K562 (cell line): ENCODE measurements around the gene SLC22A1. TPM values are rescaled to one million over a fixed set of nuclear protein-coding genes. Genes with fewer than 3 reads are reported as not detected.

Source experiments
- BACH1 ChIP-seq: fragments of 200-800 bp; sonication (Bioruptor generic); IDR thresholded peaks from 2 replicates; pipeline ENCODE4 v1.6.1; 2016; ENCODE audit warnings: missing genetic modification characterization, missing compliant biosample characterization
- CHD4 ChIP-seq: fragments of 200-600 bp; sonication (generic); IDR thresholded peaks from 3 replicates; pipeline ENCODE4 v1.6.1; 2012; ENCODE audit warnings: low read depth, mild to moderate bottlenecking, mixed read lengths, low read length, inconsistent platforms; ENCODE audit not compliant: insufficient read depth, insufficient replicate concordance, poor library complexity, severe bottlenecking
- DACH1 ChIP-seq: fragments of 450-650 bp; IDR thresholded peaks from 2 replicates; pipeline ENCODE4 v1.6.1; 2018; ENCODE audit not compliant: partially characterized antibody
- DPF2 ChIP-seq: fragments of 450-650 bp; IDR thresholded peaks from 2 replicates; pipeline ENCODE4 v1.6.1; 2016
- SNIP1 ChIP-seq: fragments of 450-650 bp; IDR thresholded peaks from 2 replicates; pipeline ENCODE4 v1.7.1; 2017; ENCODE audit warnings: low read depth, mild to moderate bottlenecking
- SRSF9 ChIP-seq: fragments of 200-400 bp; formaldehyde crosslinking; IDR thresholded peaks from 2 replicates; pipeline ENCODE4 v1.6.1; 2017; ENCODE audit warnings: low read depth, low read length, borderline replicate concordance
- TSC22D4 ChIP-seq: fragments of 450-650 bp; IDR thresholded peaks from 2 replicates; pipeline ENCODE4 v1.6.1; 2016; ENCODE audit warnings: missing genetic modification characterization, missing biosample characterization, control low read depth
- ZNF384 ChIP-seq: IDR thresholded peaks from 2 replicates; pipeline ENCODE4 v1.6.1; 2012; ENCODE audit warnings: low read depth, low read length, improper control_type of control experiment
- ZNF449 ChIP-seq: fragments of 250-450 bp; sonication (Bioruptor Pico); IDR thresholded peaks from 2 replicates; pipeline ENCODE4 v1.8.0; 2022; ENCODE audit warnings: moderate library complexity, mild to moderate bottlenecking, inconsistent platforms
- ZNF639 ChIP-seq, 2 experiments: fragments of 200-800 bp in 1 of 2; sonication (Bioruptor generic) in 1 of 2; sonication (generic) in 1 of 2; formaldehyde crosslinking in 1 of 2; IDR thresholded peaks in 1 of 2; conservative IDR thresholded peaks in 1 of 2; 2 replicates each; pipeline versions ENCODE4 v1.5.0 to v1.6.1; 2016 to 2020; ENCODE audit warnings: missing compliant biosample characterization in 1 of 2, missing genetic modification characterization in 1 of 2, missing genetic modification reagents in 1 of 2
- ZNF778 ChIP-seq: fragments of 450-650 bp; formaldehyde crosslinking; IDR thresholded peaks from 2 replicates; pipeline ENCODE4 v1.4.0; 2020; ENCODE audit warnings: mild to moderate bottlenecking, moderate library complexity
- polyA plus RNA-seq, 8 experiments: library from polyadenylated mRNA; depleted of rRNA in 4 of 8; stranded (reverse) in 5 of 8; unstranded in 3 of 8; fragments of >200 nt; fragmentation: Nextera tagmentation in 2 of 8; fragmentation: Illumina TruSeq in 1 of 8; extraction: Ambion mirVana in 2 of 8; extraction: Trizol in 1 of 8; gene quantifications; 2 replicates each; pipeline versions ENCODE4 v1.2.1 to v1.2.3, GENCODE V29; 2011 to 2014; ENCODE audit warnings: inconsistent platforms in 1 of 8, missing spikeins in 1 of 8
- total RNA-seq, 7 experiments: library from RNA; depleted of rRNA in 6 of 7; stranded (reverse); fragments of >200 nt in 6 of 7; fragmentation: Illumina TruSeq in 2 of 7; extraction: Trizol in 2 of 7; gene quantifications; 2 replicates each; pipeline versions ENCODE4 v1.2.1 to v1.2.3, GENCODE V29; 2011 to 2021; ENCODE audit warnings: low replicate concordance in 1 of 7
- TF ChIP-seq, protein P1 (sequence below): sonication (generic); formaldehyde crosslinking; IDR thresholded peaks from 2 replicates; pipeline ENCODE4 v1.8.0; 2022; ENCODE audit warnings: mild to moderate bottlenecking, low read depth, missing genetic modification reagents

The SLC22A1 gene
- total and polyA plus RNA-seq, 9 of the 15 experiments (the other 6 are each of a cell fraction or from before 2014, with no cell fraction given), result 0.11 to 0.60 (median 0.26) TPM; not detected in 4

GRCh38 chr6:160082627-160083026 lies 39.0 kb upstream of the SLC22A1 start (continued):
- TF ChIP-seq ZNF639 (CRISPR knock-in tag; conservative IDR thresholded peaks at IDR 0.05 in 1 of 2, IDR thresholded peaks at IDR 0.05 in 1 of 2) (no peak), CHD4 (no peak), DACH1 (no peak), ZNF384 (no peak), BACH1 (tag) (no peak), DPF2 (no peak), SRSF9 (no peak), TSC22D4 (tag) (no peak), ZNF778 (no peak), ZNF449 (CRISPR knock-in tag) (no peak), SNIP1 (no peak)
- TF ChIP-seq, protein P1, sequence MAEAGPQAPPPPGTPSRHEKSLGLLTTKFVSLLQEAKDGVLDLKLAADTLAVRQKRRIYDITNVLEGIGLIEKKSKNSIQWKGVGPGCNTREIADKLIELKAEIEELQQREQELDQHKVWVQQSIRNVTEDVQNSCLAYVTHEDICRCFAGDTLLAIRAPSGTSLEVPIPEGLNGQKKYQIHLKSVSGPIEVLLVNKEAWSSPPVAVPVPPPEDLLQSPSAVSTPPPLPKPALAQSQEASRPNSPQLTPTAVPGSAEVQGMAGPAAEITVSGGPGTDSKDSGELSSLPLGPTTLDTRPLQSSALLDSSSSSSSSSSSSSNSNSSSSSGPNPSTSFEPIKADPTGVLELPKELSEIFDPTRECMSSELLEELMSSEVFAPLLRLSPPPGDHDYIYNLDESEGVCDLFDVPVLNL, result no peak
